ENCODE results near the gene MAP3K13. TPM values are rescaled to one million over a fixed set of nuclear protein-coding genes. Genes with fewer than 3 reads are reported as not detected.

The MAP3K13 gene
- total RNA-seq = 7.6 and 12.0 TPM in 2 replicates

GRCh38 chr3:185362850-185363661 lies at the start of gene MAP3K13:
MAP3K13 (plus strand) TSS chr3:185363136; CDS start chr3:185428582, 65,446 bp downstream.

GRCh38 chr3:185498503-185499396 lies 135.8 kb downstream of the MAP3K13 start, which contains the start of gene TMEM41A:
TMEM41A (minus strand) TSS chr3:185499035; CDS start chr3:185498961, 74 bp downstream.

Other genes starting within 250 kb of the MAP3K13 start
- 1.0 and 1.8 TPM in 2 replicates for gene C3orf70, start 210.1 kb upstream of the MAP3K13 start, total RNA-seq
- 3.6 and 4.3 TPM in 2 replicates for gene EHHADH, start 109.1 kb upstream of the MAP3K13 start, total RNA-seq
- 5.5 and 12.1 TPM in 2 replicates for gene TMEM41A, start 135.9 kb downstream of the MAP3K13 start, total RNA-seq
- 0.19 TPM in 1 of 2 replicates, not detected in the other for gene LIPH, start 189.5 kb downstream of the MAP3K13 start, total RNA-seq
- gene SENP2, start 223.2 kb downstream of the MAP3K13 start, total RNA-seq = 21.7 and 39.9 TPM in 2 replicates